ENCODE data around the gene PELI2.

GRCh38 chr14:56261046-56261445 lies 142.8 kb downstream of the PELI2 start:
- TF ChIP-seq ZNF565 (CRISPR knock-in tag; conservative IDR thresholded peaks at IDR 0.05; ENCODE audit: low read depth) (no peak), ZFP30 (CRISPR knock-in tag; IDR thresholded peaks at IDR 0.05) (no peak), CSRNP3 (CRISPR knock-in tag; IDR thresholded peaks at IDR 0.05) (no peak)
- TF ChIP-seq, protein P1, sequence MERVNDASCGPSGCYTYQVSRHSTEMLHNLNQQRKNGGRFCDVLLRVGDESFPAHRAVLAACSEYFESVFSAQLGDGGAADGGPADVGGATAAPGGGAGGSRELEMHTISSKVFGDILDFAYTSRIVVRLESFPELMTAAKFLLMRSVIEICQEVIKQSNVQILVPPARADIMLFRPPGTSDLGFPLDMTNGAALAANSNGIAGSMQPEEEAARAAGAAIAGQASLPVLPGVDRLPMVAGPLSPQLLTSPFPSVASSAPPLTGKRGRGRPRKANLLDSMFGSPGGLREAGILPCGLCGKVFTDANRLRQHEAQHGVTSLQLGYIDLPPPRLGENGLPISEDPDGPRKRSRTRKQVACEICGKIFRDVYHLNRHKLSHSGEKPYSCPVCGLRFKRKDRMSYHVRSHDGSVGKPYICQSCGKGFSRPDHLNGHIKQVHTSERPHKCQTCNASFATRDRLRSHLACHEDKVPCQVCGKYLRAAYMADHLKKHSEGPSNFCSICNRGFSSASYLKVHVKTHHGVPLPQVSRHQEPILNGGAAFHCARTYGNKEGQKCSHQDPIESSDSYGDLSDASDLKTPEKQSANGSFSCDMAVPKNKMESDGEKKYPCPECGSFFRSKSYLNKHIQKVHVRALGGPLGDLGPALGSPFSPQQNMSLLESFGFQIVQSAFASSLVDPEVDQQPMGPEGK (CRISPR knock-in tag; IDR thresholded peaks at IDR 0.05; ENCODE audit: borderline replicate concordance), result no peak

Measured in SK-N-SH treated with all-trans-retinoic acid at 6 μM for 48 hours (cell line).